Thyroid gland (tissue), 4 donors: ENCODE measurements around the gene MSH5.

Experiments used
- CTCF ChIP-seq, 6 experiments: fragments of 200-600 bp in 3 of 6; fragments of 450-650 bp in 3 of 6; sonication (generic) in 3 of 6; IDR thresholded peaks; one replicate each; pipeline ENCODE4 v1.5.1; 2016 to 2019; ENCODE audit warnings: antibody characterized with exemption in 6 of 6, mild to moderate bottlenecking in 2 of 6, inconsistent platforms in 1 of 6, moderate library complexity in 1 of 6
- POLR2A ChIP-seq, 2 donors: fragments of 450-650 bp; IDR thresholded peaks; one replicate each; pipeline ENCODE4 v1.6.1; 2017; ENCODE audit warnings: antibody characterized with exemption in 2 of 2, mild to moderate bottlenecking in 2 of 2, moderate library complexity in 1 of 2

- no peak for TF ChIP-seq CTCF (IDR thresholded peaks at IDR 0.05)
- TF ChIP-seq POLR2A (IDR thresholded peaks at IDR 0.05) = no peak
Observed at GRCh38 chr6:31762356-31762755, 22.6 kb downstream of the MSH5 start, which contains the start of gene SAPCD1.
